Epidermal melanocyte (primary cell): ENCODE measurements around the gene SCNN1A.
A peak's percentile ranks its signal among the peaks of the same experiment; 100 is the strongest.

Source experiments
- DNase-seq: peaks from one replicate; pipeline ENCODE4 v3.0.0; 2011; ENCODE audit warnings: low spot score; ENCODE audit not compliant: insufficient read length

Gene SCNN1A

GRCh38 chr12:6369916-6370575 lies 5.3 kb downstream of the SCNN1A start:
- DNase-seq, result no peak

GRCh38 chr12:6368906-6369525 lies 6.3 kb downstream of the SCNN1A start:
- DNase-seq, result no peak

- no peak for DNase-seq
Measured at GRCh38 chr12:6367969-6368892, 7.1 kb downstream of the SCNN1A start.

GRCh38 chr12:6367065-6367968 lies 8.0 kb downstream of the SCNN1A start:
- no peak for DNase-seq

- no peak for DNase-seq
Measured at GRCh38 chr12:6364044-6364374, 11.4 kb downstream of the SCNN1A start.

- DNase-seq, result peak; percentile 98
Measured at GRCh38 chr12:6363330-6364043, 11.9 kb downstream of the SCNN1A start.

- no peak for DNase-seq
Measured at GRCh38 chr12:6363010-6363329, 12.4 kb downstream of the SCNN1A start.

- no peak for DNase-seq
Measured at GRCh38 chr12:6362403-6362802, 13.0 kb downstream of the SCNN1A start.

GRCh38 chr12:6361834-6362233 lies 13.5 kb downstream of the SCNN1A start:
- no peak for DNase-seq

- no peak for DNase-seq
Measured at GRCh38 chr12:6360578-6361490, 14.5 kb downstream of the SCNN1A start.

GRCh38 chr12:6360080-6360571 lies 15.2 kb downstream of the SCNN1A start:
- no peak for DNase-seq

GRCh38 chr12:6358881-6359280 lies 16.5 kb downstream of the SCNN1A start:
- no peak for DNase-seq

GRCh38 chr12:6356374-6356820 lies 19.0 kb downstream of the SCNN1A start:
- no peak for DNase-seq

GRCh38 chr12:6355491-6356373 lies 19.6 kb downstream of the SCNN1A start:
- DNase-seq, result no peak

- no peak for DNase-seq
Measured at GRCh38 chr12:6354495-6355393, 20.6 kb downstream of the SCNN1A start.

GRCh38 chr12:6352193-6353173 lies 22.9 kb downstream of the SCNN1A start:
- no peak for DNase-seq
